Activated naive CD8-positive, alpha-beta T cell treated with anti-CD3 and anti-CD28 coated beads, Interleukin-2, amount 50 U/mL, for 24 hours (primary cell): Measurements from ENCODE around the gene TMEM8B.
A peak's percentile ranks its signal among the peaks of the same experiment; 100 is the strongest.
"Not testable (repeated sequence)": the region's sequence is repeated elsewhere in the genome, so short reads cannot be mapped to it uniquely, and the experiment has no call there.

Experiments
- ATAC-seq: fragments of 150-1000 bp; cut with Tn5 transposase; one replicate; pipeline ENCODE4 v1.10.0; 2021
- DNase-seq: peaks from one replicate; pipeline ENCODE4 v3.0.0; 2021
- H3K27ac Mint-ChIP-seq: one replicate; pipeline ENCODE4 v1.8.0; 2021; ENCODE audit warnings: mild to moderate bottlenecking, mixed read lengths
- H3K27me3 Mint-ChIP-seq: one replicate; pipeline ENCODE4 v1.8.0; 2021; ENCODE audit warnings: mixed read lengths
- H3K36me3 Mint-ChIP-seq: one replicate; pipeline ENCODE4 v1.8.0; 2021; ENCODE audit warnings: low read depth, mixed read lengths
- H3K4me1 Mint-ChIP-seq: one replicate; pipeline ENCODE4 v1.8.0; 2021; ENCODE audit warnings: mixed read lengths
- H3K4me3 Mint-ChIP-seq: one replicate; pipeline ENCODE4 v1.8.0; 2021; ENCODE audit warnings: mild to moderate bottlenecking, moderate library complexity, mixed read lengths
- H3K9me3 Mint-ChIP-seq: one replicate; pipeline ENCODE4 v1.8.0; 2021; ENCODE audit warnings: mixed read lengths

TMEM8B gene

GRCh38 chr9:35859990-35860339 is 30.9 kb downstream of the TMEM8B start:
- no peak overlapping the region for H3K27ac Mint-ChIP-seq
- no peaks in the 10 kb centered on the region for H3K9me3 Mint-ChIP-seq
- peaks cover 7% of the 10 kb centered on the region for H3K27me3 Mint-ChIP-seq
- H3K36me3 Mint-ChIP-seq: no peaks in the 10 kb centered on the region
- DNase-seq: no peak
- no peak for ATAC-seq
- H3K4me3 Mint-ChIP-seq: no peak overlapping the region
- H3K4me1 Mint-ChIP-seq: no peaks in the 10 kb centered on the region

- Mint-ChIP-seq H3K36me3 (no peaks in the 10 kb centered on the region), H3K27ac (no peak overlapping the region), H3K4me3 (no peak overlapping the region), H3K4me1 (no peaks in the 10 kb centered on the region), H3K27me3 (peaks cover 7% of the 10 kb centered on the region), H3K9me3 (no peaks in the 10 kb centered on the region)
- ATAC-seq (no peak), DNase-seq (no peak)
These were observed 32.3 kb downstream of the TMEM8B start for GRCh38 chr9:35861161-35861897.

GRCh38 chr9:35862328-35862727 is 33.3 kb downstream of the TMEM8B start:
- H3K4me1 Mint-ChIP-seq: no peaks in the 10 kb centered on the region
- no peaks in the 10 kb centered on the region for H3K36me3 Mint-ChIP-seq
- H3K27me3 Mint-ChIP-seq: peaks cover 7% of the 10 kb centered on the region
- H3K27ac Mint-ChIP-seq: no peak overlapping the region
- ATAC-seq: no peak
- no peaks in the 10 kb centered on the region for H3K9me3 Mint-ChIP-seq
- no peak overlapping the region for H3K4me3 Mint-ChIP-seq
- DNase-seq: no peak

GRCh38 chr9:35863583-35863982 is 34.6 kb downstream of the TMEM8B start:
- Mint-ChIP-seq H3K9me3 (no peaks in the 10 kb centered on the region), H3K36me3 (no peaks in the 10 kb centered on the region), H3K4me3 (no peak overlapping the region), H3K27me3 (peaks cover 12% of the 10 kb centered on the region), H3K27ac (no peak overlapping the region), H3K4me1 (no peaks in the 10 kb centered on the region)
- ATAC-seq (no peak), DNase-seq (no peak)

- no peak for DNase-seq
- no peaks in the 10 kb centered on the region for H3K4me1 Mint-ChIP-seq
- peaks cover 12% of the 10 kb centered on the region for H3K27me3 Mint-ChIP-seq
- H3K36me3 Mint-ChIP-seq: no peaks in the 10 kb centered on the region
- H3K27ac Mint-ChIP-seq: no peak overlapping the region
- H3K9me3 Mint-ChIP-seq: no peaks in the 10 kb centered on the region
- no peak for ATAC-seq
- no peak overlapping the region for H3K4me3 Mint-ChIP-seq
These were observed 35.7 kb downstream of the TMEM8B start for GRCh38 chr9:35864695-35865255.

GRCh38 chr9:35867538-35867937 is 38.5 kb downstream of the TMEM8B start:
- peaks cover 8% of the 10 kb centered on the region for H3K27me3 Mint-ChIP-seq
- no peaks in the 10 kb centered on the region for H3K9me3 Mint-ChIP-seq
- H3K36me3 Mint-ChIP-seq: no peaks in the 10 kb centered on the region
- ATAC-seq: no peak
- no peak overlapping the region for H3K4me3 Mint-ChIP-seq
- no peak for DNase-seq
- H3K27ac Mint-ChIP-seq: no peak overlapping the region
- no peaks in the 10 kb centered on the region for H3K4me1 Mint-ChIP-seq

- no peaks in the 10 kb centered on the region for H3K4me1 Mint-ChIP-seq
- H3K27me3 Mint-ChIP-seq: peaks cover 5% of the 10 kb centered on the region
- no peak overlapping the region for H3K4me3 Mint-ChIP-seq
- no peaks in the 10 kb centered on the region for H3K9me3 Mint-ChIP-seq
- H3K27ac Mint-ChIP-seq: no peak overlapping the region
- DNase-seq: no peak
- no peaks in the 10 kb centered on the region for H3K36me3 Mint-ChIP-seq
- no peak for ATAC-seq
These were observed 39.9 kb downstream of the TMEM8B start for GRCh38 chr9:35868933-35869332.

GRCh38 chr9:35869621-35870216 is 40.7 kb downstream of the TMEM8B start:
- no peak for ATAC-seq
- Mint-ChIP-seq H3K9me3 (no peaks in the 10 kb centered on the region), H3K27me3 (peaks cover 5% of the 10 kb centered on the region), H3K4me1 (no peaks in the 10 kb centered on the region), H3K27ac (no peak overlapping the region), H3K4me3 (no peak overlapping the region), H3K36me3 (no peaks in the 10 kb centered on the region)
- no peak for DNase-seq

GRCh38 chr9:35870351-35870923 is 41.4 kb downstream of the TMEM8B start, which contains the start of gene OR13J1:
Gene OR13J1 (minus strand): TSS chr9:35870401. CDS start chr9:35870401, 0 bp downstream.
- H3K36me3 Mint-ChIP-seq: no peaks in the 10 kb centered on the region
- DNase-seq (no peak), ATAC-seq (no peak)
- H3K9me3 Mint-ChIP-seq: no peaks in the 10 kb centered on the region
- H3K4me3 Mint-ChIP-seq: no peak within 1 kb of the TSS
- no peak within 1 kb of the TSS for H3K27ac Mint-ChIP-seq
- H3K4me1 Mint-ChIP-seq: no peaks in the 10 kb centered on the region
- H3K27me3 Mint-ChIP-seq: peaks cover 5% of the 10 kb centered on the region

GRCh38 chr9:35871545-35871944 is 42.5 kb downstream of the TMEM8B start:
- ATAC-seq (no peak), DNase-seq (no peak)
- Mint-ChIP-seq H3K36me3 (no peaks in the 10 kb centered on the region), H3K4me3 (no peak overlapping the region), H3K27ac (no peak overlapping the region), H3K9me3 (no peaks in the 10 kb centered on the region), H3K4me1 (no peaks in the 10 kb centered on the region), H3K27me3 (peaks cover 10% of the 10 kb centered on the region)

GRCh38 chr9:35872505-35872904 is 43.5 kb downstream of the TMEM8B start:
- no peak for ATAC-seq
- peaks cover 4% of the 10 kb centered on the region for H3K36me3 Mint-ChIP-seq
- no peak overlapping the region for H3K4me3 Mint-ChIP-seq
- no peaks in the 10 kb centered on the region for H3K4me1 Mint-ChIP-seq
- H3K27ac Mint-ChIP-seq: no peak overlapping the region
- peaks cover 4% of the 10 kb centered on the region for H3K9me3 Mint-ChIP-seq
- H3K27me3 Mint-ChIP-seq: peaks cover 10% of the 10 kb centered on the region
- DNase-seq: no peak

- H3K27me3 Mint-ChIP-seq: peaks cover 5% of the 10 kb centered on the region
- H3K4me1 Mint-ChIP-seq: no peaks in the 10 kb centered on the region
- ATAC-seq: no peak
- no peak overlapping the region for H3K27ac Mint-ChIP-seq
- H3K4me3 Mint-ChIP-seq: no peak overlapping the region
- DNase-seq: peak; percentile 86
- H3K36me3 Mint-ChIP-seq: peaks cover under 1% of the 10 kb centered on the region
- peaks cover 5% of the 10 kb centered on the region for H3K9me3 Mint-ChIP-seq
These were observed 53.3 kb downstream of the TMEM8B start for GRCh38 chr9:35882263-35882848.

GRCh38 chr9:35882996-35883395 is 54.0 kb downstream of the TMEM8B start:
- peaks cover 5% of the 10 kb centered on the region for H3K27me3 Mint-ChIP-seq
- no peak for ATAC-seq
- no peak overlapping the region for H3K4me3 Mint-ChIP-seq

GRCh38 chr9:35884908-35885307 is 55.9 kb downstream of the TMEM8B start:
- not testable (repeated sequence) for H3K27ac Mint-ChIP-seq, H3K9me3 Mint-ChIP-seq, H3K4me1 Mint-ChIP-seq, DNase-seq, H3K36me3 Mint-ChIP-seq, H3K4me3 Mint-ChIP-seq, ATAC-seq, H3K27me3 Mint-ChIP-seq

More at GRCh38 chr9:35882996-35883395, 54.0 kb downstream of the TMEM8B start:
- Mint-ChIP-seq H3K9me3 (no peaks in the 10 kb centered on the region), H3K27ac (no peak overlapping the region), H3K36me3 (no peaks in the 10 kb centered on the region), H3K4me1 (no peaks in the 10 kb centered on the region)
- no peak for DNase-seq

- Mint-ChIP-seq H3K36me3 (no peaks in the 10 kb centered on the region), H3K4me1 (no peaks in the 10 kb centered on the region), H3K4me3 (no peak overlapping the region), H3K27me3 (peaks cover 16% of the 10 kb centered on the region), H3K9me3 (no peaks in the 10 kb centered on the region), H3K27ac (no peak overlapping the region)
- ATAC-seq (no peak), DNase-seq (no peak)
These were observed 62.6 kb downstream of the TMEM8B start for GRCh38 chr9:35891646-35892045.
